IMR-90 (cell line): ENCODE data around the gene C6orf136. TPM values are rescaled to one million over a fixed set of nuclear protein-coding genes. Genes with fewer than 3 reads are reported as not detected.
A peak's percentile ranks its signal among the peaks of the same experiment; 100 is the strongest.

ENCODE experiments used
- ATAC-seq: fragments of 200-7000 bp; cut with Tn5 transposase; 2 replicates; pipeline ENCODE4 v1.9.1; 2020; ENCODE audit warnings: low read depth, mild to moderate bottlenecking, moderate library complexity
- BruUV-seq: library from RNA; stranded (reverse); fragments of 400-500 nt; replicated peaks from 2 replicates; lab custom pipeline; 2021; lab: Mats Ljungman, UMichigan
- CTCF ChIA-PET: fragments of 300-600 bp; formaldehyde crosslinking; extraction: SDS; loops from one replicate; lab custom pipeline; 2021; ENCODE audit warnings: antibody characterized with exemption; lab: Yijun Ruan, JAX
- POLR2A ChIA-PET: fragments of 300-600 bp; sonication (Branson Sonifier 250); formaldehyde crosslinking; loops from one replicate; lab custom pipeline; 2022; ENCODE audit warnings: antibody characterized with exemption; ENCODE audit not compliant: unreplicated experiment; lab: Charles Lee
- DNase-seq: peaks from one replicate; pipeline ENCODE4 v3.0.0; 2013
- H2AFZ ChIP-seq: replicated peaks from 2 replicates; pipeline ENCODE3; 2013; ENCODE audit warnings: low read length, mild to moderate bottlenecking; ENCODE audit not compliant: poor library complexity
- H2AK5ac ChIP-seq: 2 replicates; pipeline ENCODE4 v1.6.1; 2013; ENCODE audit warnings: low read depth, low read length, inconsistent platforms
- H2AK9ac ChIP-seq: replicated peaks from 2 replicates; pipeline ENCODE3; 2013; ENCODE audit warnings: mild to moderate bottlenecking, low read depth, low read length, moderate library complexity; ENCODE audit not compliant: poor library complexity
- H2BK120ac ChIP-seq: 2 replicates; pipeline ENCODE4 v1.6.1; 2013; ENCODE audit warnings: low read depth, low read length, inconsistent platforms
- H2BK15ac ChIP-seq: 3 replicates; pipeline ENCODE4 v1.6.1; 2013; ENCODE audit warnings: low read depth, low read length, inconsistent platforms
- H2BK20ac ChIP-seq: 2 replicates; pipeline ENCODE4 v1.6.1; 2013; ENCODE audit warnings: low read depth, mild to moderate bottlenecking, inconsistent platforms, low read length, moderate library complexity
- H2BK5ac ChIP-seq: 2 replicates; pipeline ENCODE4 v1.6.1; 2013; ENCODE audit warnings: mild to moderate bottlenecking, low read depth, low read length, inconsistent platforms; ENCODE audit not compliant: poor library complexity, severe bottlenecking
- H3K14ac ChIP-seq: replicated peaks from 2 replicates; pipeline ENCODE4 v1.6.1; 2013; ENCODE audit warnings: low read depth, low read length, inconsistent platforms
- H3K18ac ChIP-seq: 2 replicates; pipeline ENCODE4 v1.6.1; 2013; ENCODE audit warnings: low read depth, low read length, control low read depth
- H3K23ac ChIP-seq: 2 replicates; pipeline ENCODE4 v1.6.1; 2013; ENCODE audit warnings: low read depth, low read length, inconsistent platforms
- H3K27ac ChIP-seq: 2 replicates; pipeline ENCODE4 v1.5.1; 2013; ENCODE audit warnings: mild to moderate bottlenecking, control low read depth, low read length; ENCODE audit not compliant: insufficient read depth
- H3K27me3 ChIP-seq: 2 replicates; pipeline ENCODE4 v1.6.1; 2013; ENCODE audit warnings: low read length; ENCODE audit not compliant: control insufficient read depth, insufficient read depth
- H3K36me3 ChIP-seq: 2 replicates; pipeline ENCODE4 v1.6.1; 2013; ENCODE audit warnings: low read length, mixed read lengths; ENCODE audit not compliant: control insufficient read depth, insufficient read depth
- H3K4ac ChIP-seq: 2 replicates; pipeline ENCODE4 v1.6.1; 2013; ENCODE audit warnings: low read depth, low read length, inconsistent platforms
- H3K4me1 ChIP-seq: 2 replicates; pipeline ENCODE4 v1.6.1; 2013; ENCODE audit warnings: low read length, mixed read lengths; ENCODE audit not compliant: control insufficient read depth, insufficient read depth
- H3K4me2 ChIP-seq: 2 replicates; pipeline ENCODE4 v1.6.1; 2013; ENCODE audit warnings: low read depth, mild to moderate bottlenecking, control low read depth, low read length, moderate library complexity
- H3K4me3 ChIP-seq: 2 replicates; pipeline ENCODE4 v1.5.1; 2013; ENCODE audit warnings: low read depth, mild to moderate bottlenecking, control low read depth, low read length, moderate library complexity; ENCODE audit not compliant: insufficient read depth
- H3K56ac ChIP-seq: 2 replicates; pipeline ENCODE4 v1.6.1; 2013; ENCODE audit warnings: low read length, inconsistent platforms; ENCODE audit not compliant: insufficient read depth; ENCODE audit errors: extremely low read depth
- H3K79me1 ChIP-seq, 2 experiments: 2 replicates each; pipeline ENCODE4 v1.6.1; 2013; ENCODE audit warnings: low read length in 2 of 2, inconsistent platforms in 1 of 2, low read depth in 1 of 2
- H3K9ac ChIP-seq: 2 replicates; pipeline ENCODE4 v1.6.1; 2013; ENCODE audit warnings: low read depth, low read length, control low read depth
- H3K9me1 ChIP-seq: 2 replicates; pipeline ENCODE4 v1.6.1; 2013; ENCODE audit warnings: low read length, inconsistent platforms; ENCODE audit not compliant: insufficient read depth
- H3K9me3 ChIP-seq: 2 replicates; pipeline ENCODE4 v1.6.1; 2013; ENCODE audit warnings: low read length; ENCODE audit not compliant: control insufficient read depth, insufficient read depth
- H4K20me1 ChIP-seq: 2 replicates; pipeline ENCODE4 v1.6.1; 2013; ENCODE audit warnings: low read length, inconsistent platforms; ENCODE audit not compliant: insufficient read depth
- H4K5ac ChIP-seq: 2 replicates; pipeline ENCODE4 v1.6.1; 2013; ENCODE audit warnings: mild to moderate bottlenecking, low read depth, low read length, control low read depth
- H4K8ac ChIP-seq, 2 experiments: 2 replicates each; pipeline ENCODE4 v1.6.1; 2013; ENCODE audit warnings: low read depth in 2 of 2, low read length in 2 of 2, control low read depth in 1 of 2, inconsistent platforms in 1 of 2
- H4K91ac ChIP-seq: 2 replicates; pipeline ENCODE4 v1.6.1; 2013; ENCODE audit warnings: low read depth, low read length, inconsistent platforms; ENCODE audit not compliant: insufficient read depth
- CEBPB ChIP-seq: IDR thresholded peaks from 2 replicates; pipeline ENCODE4 v1.6.1; 2012; ENCODE audit warnings: low read depth, low read length, improper control_type of control experiment
- MAFK ChIP-seq: IDR thresholded peaks from 2 replicates; pipeline ENCODE4 v1.6.1; 2012; ENCODE audit warnings: low read depth, low read length, improper control_type of control experiment
- MXI1 ChIP-seq: IDR thresholded peaks from 2 replicates; pipeline ENCODE4 v1.6.1; 2012; ENCODE audit warnings: low read depth, mild to moderate bottlenecking, low read length, moderate library complexity, borderline replicate concordance
- NFE2L2 ChIP-seq: fragments of 150-350 bp; IDR thresholded peaks from 2 replicates; pipeline ENCODE4 v1.6.1; 2016; ENCODE audit warnings: low read depth, mild to moderate bottlenecking, low read length
- POLR2A ChIP-seq: IDR thresholded peaks from 2 replicates; pipeline ENCODE4 v1.6.1; 2012; ENCODE audit warnings: mild to moderate bottlenecking, low read depth, low read length
- RAD21 ChIP-seq: IDR thresholded peaks from 2 replicates; pipeline ENCODE4 v1.6.1; 2012; ENCODE audit warnings: low read length, improper control_type of control experiment
- SMC3 ChIP-seq: fragments of 150-350 bp; IDR thresholded peaks from 2 replicates; pipeline ENCODE4 v1.6.1; 2016; ENCODE audit warnings: low read depth, mild to moderate bottlenecking, antibody characterized with exemption, low read length, moderate library complexity
- WGBS, 2 experiments: methylation state at CpG; one replicate each; pipeline versions ENCODE4 v1.1.5 to v1.1.7; 2013; ENCODE audit warnings: missing lambda C conversion rate in 2 of 2; ENCODE audit not compliant: insufficient read length in 1 of 2; ENCODE audit errors: extremely low coverage in 2 of 2; 5-methylcytosine and 5-hydroxymethylcytosine counted together
- dilution Hi-C: fragments of 300-500 bp; cut with HindIII; formaldehyde crosslinking; loops from one replicate; pipeline ENCODE4 v1.14.3; 2018; ENCODE audit warnings: low sequenced_read_pairs; ENCODE audit not compliant: unreplicated experiment
- in situ Hi-C: fragments of 300-500 bp; cut with MboI; formaldehyde crosslinking; loops from 3 replicates; pipeline ENCODE4 v1.14.3; 2019; ENCODE audit warnings: low sequenced_read_pairs, inconsistent platforms, mixed read lengths
- intact Hi-C: fragments of 100-400 bp; cut with micrococcal nuclease; formaldehyde crosslinking; loops from 2 replicates; pipeline ENCODE4 v1.10.0; 2022
- polyA plus RNA-seq, 3 experiments: library from polyadenylated mRNA; depleted of rRNA; stranded (reverse); fragments of >200 nt; gene quantifications; 2 replicates each; pipeline ENCODE4 v1.2.3, GENCODE V29; 2012; ENCODE audit warnings: low replicate concordance in 1 of 3
- total RNA-seq: library from RNA; depleted of rRNA; stranded (reverse); fragments of >200 nt; gene quantifications from 2 replicates; pipeline ENCODE4 v1.2.3, GENCODE V29; 2012
- TF ChIP-seq, protein P1 (sequence below): conservative IDR thresholded peaks from 2 replicates; pipeline ENCODE4 v1.5.1; 2012; ENCODE audit warnings: mild to moderate bottlenecking, low read depth, low read length, improper control_type of control experiment
- TF ChIP-seq, protein P2 (sequence below): fragments of 150-350 bp; IDR thresholded peaks from 2 replicates; pipeline ENCODE4 v1.6.1; 2017; ENCODE audit warnings: mild to moderate bottlenecking, antibody characterized with exemption, low read length, low read depth

Gene C6orf136
- total and polyA plus RNA-seq, 2 of the 4 experiments (the other 2 are of a cell fraction), result 1.1 to 11.7 TPM

- H4K91ac ChIP-seq, result peak overlapping the region; percentile 97
- H3K9me3 ChIP-seq, result no peaks in the 10 kb centered on the region
- H3K4me3 ChIP-seq, result peak overlapping the region; percentile 97
- CTCF ChIA-PET, result interaction anchor here (0.7 to 2.2 kb wide), 2 partner anchors 9 to 35 kb away, joined by 3 to 6 read pairs; no protein-coding TSS in a partner anchor
- peak overlapping the region; percentile 95 for H3K56ac ChIP-seq
- 13% methylated on average over 6 of the region's 22 CpGs; no CpG with 5 or more reads in 1 of the 2 experiments for WGBS, 2 experiments
- peak overlapping the region; percentile 93 for H3K23ac ChIP-seq
- POLR2A ChIA-PET, result interaction anchor here (0.5 to 0.6 kb wide), 2 partner anchors 34 to 59 kb away, joined by 3 read pairs; no protein-coding TSS in a partner anchor
- peak overlapping the region; percentile 92 for H3K9ac ChIP-seq
- peak overlapping the region; percentile 69 for H4K5ac ChIP-seq
- peak overlapping the region; percentile 65 for H3K18ac ChIP-seq
- BruUV-seq, result TSS peak; percentile 27
- peak overlapping the region; percentile 82 for H2BK120ac ChIP-seq
- ATAC-seq, result no peak
- peaks cover 31% of the 10 kb centered on the region for H4K20me1 ChIP-seq
- H4K8ac ChIP-seq, result peak overlapping the region; percentile 88 to 96
- H2AK9ac ChIP-seq, result peak overlapping the region; percentile 100
- peaks cover 13% of the 10 kb centered on the region for H3K9me1 ChIP-seq
- peak overlapping the region; percentile 89 for H2AFZ ChIP-seq
- peak overlapping the region; percentile 97 for H3K14ac ChIP-seq
- peaks cover 21% of the 10 kb centered on the region for H3K36me3 ChIP-seq
- no peaks in the 10 kb centered on the region for H3K27me3 ChIP-seq
- peaks cover 18 to 41% of the 10 kb centered on the region in 2 experiments; a peak in 3 of 4 replicates for H3K79me1 ChIP-seq
- H3K4me2 ChIP-seq, result peak overlapping the region; percentile 73
- peak overlapping the region; percentile 98 for H2AK5ac ChIP-seq
- peak overlapping the region; percentile 92 for H2BK5ac ChIP-seq
- in situ Hi-C loops (no loop called here), dilution Hi-C loops (no loop called here), intact Hi-C loops (no loop called here)
- peak; percentile 47 for DNase-seq
- peak overlapping the region; percentile 96 for H3K27ac ChIP-seq
- peak overlapping the region; percentile 98 for H3K4ac ChIP-seq
- H2BK20ac ChIP-seq, result peak overlapping the region; percentile 60; the same call in 1 of the 2 replicates
- peak overlapping the region; percentile 40; the same call in 2 of the 3 replicates for H2BK15ac ChIP-seq
- peaks cover 19% of the 10 kb centered on the region for H3K4me1 ChIP-seq
- no peak for TF ChIP-seq CEBPB
- TF ChIP-seq, protein P1, sequence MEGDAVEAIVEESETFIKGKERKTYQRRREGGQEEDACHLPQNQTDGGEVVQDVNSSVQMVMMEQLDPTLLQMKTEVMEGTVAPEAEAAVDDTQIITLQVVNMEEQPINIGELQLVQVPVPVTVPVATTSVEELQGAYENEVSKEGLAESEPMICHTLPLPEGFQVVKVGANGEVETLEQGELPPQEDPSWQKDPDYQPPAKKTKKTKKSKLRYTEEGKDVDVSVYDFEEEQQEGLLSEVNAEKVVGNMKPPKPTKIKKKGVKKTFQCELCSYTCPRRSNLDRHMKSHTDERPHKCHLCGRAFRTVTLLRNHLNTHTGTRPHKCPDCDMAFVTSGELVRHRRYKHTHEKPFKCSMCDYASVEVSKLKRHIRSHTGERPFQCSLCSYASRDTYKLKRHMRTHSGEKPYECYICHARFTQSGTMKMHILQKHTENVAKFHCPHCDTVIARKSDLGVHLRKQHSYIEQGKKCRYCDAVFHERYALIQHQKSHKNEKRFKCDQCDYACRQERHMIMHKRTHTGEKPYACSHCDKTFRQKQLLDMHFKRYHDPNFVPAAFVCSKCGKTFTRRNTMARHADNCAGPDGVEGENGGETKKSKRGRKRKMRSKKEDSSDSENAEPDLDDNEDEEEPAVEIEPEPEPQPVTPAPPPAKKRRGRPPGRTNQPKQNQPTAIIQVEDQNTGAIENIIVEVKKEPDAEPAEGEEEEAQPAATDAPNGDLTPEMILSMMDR, result peak; percentile 33
- no peak for TF ChIP-seq MXI1
- TF ChIP-seq MAFK, result no peak
- TF ChIP-seq RAD21, result no peak
- TF ChIP-seq, protein P2, sequence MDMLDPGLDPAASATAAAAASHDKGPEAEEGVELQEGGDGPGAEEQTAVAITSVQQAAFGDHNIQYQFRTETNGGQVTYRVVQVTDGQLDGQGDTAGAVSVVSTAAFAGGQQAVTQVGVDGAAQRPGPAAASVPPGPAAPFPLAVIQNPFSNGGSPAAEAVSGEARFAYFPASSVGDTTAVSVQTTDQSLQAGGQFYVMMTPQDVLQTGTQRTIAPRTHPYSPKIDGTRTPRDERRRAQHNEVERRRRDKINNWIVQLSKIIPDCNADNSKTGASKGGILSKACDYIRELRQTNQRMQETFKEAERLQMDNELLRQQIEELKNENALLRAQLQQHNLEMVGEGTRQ, result no peak
- 0 out of 2 replicates have a peak, but pooled peaks have one; percentile 7 for TF ChIP-seq SMC3
- TF ChIP-seq POLR2A, result peak; percentile 68; the same call in 1 of the 2 replicates
- TF ChIP-seq NFE2L2, result no peak
Observed at GRCh38 chr6:30687659-30688431, 40.9 kb downstream of the C6orf136 start.
